GM12801 (cell line): ENCODE data around the gene WASL.

Experiments
- TF ChIP-seq, protein P1 (sequence below): IDR thresholded peaks from one replicate; pipeline ENCODE4 v1.5.1; 2011; ENCODE audit warnings: control low read depth; ENCODE audit not compliant: insufficient read length; ENCODE audit errors: extremely low read depth

Gene WASL

DNA sequence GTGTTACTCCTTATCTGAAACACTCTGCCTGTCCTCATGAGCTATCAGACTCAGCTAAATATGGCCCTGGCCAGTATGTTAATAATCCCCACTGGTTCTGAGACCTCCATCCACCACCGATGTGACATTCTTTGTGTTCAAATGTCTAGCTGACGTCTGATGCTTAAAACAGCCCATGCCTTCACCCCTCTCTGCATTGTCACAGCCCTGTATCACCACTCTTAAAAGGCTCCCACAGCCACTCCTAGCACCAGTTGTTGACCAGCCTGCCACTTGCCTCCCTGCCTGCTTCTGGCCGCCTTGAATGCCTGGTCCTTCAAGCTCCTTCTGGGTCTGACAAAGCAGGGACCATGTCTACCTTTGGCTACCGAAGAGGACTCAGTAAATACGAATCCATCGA is 93.2 kb downstream of the WASL start, which contains the start of gene LMOD2:
Gene LMOD2, plus strand, starts transcription at position 253 of the 400 bp plus-strand sequence. Its CDS starts 98 bp downstream, at position 351.
- TF ChIP-seq, protein P1, sequence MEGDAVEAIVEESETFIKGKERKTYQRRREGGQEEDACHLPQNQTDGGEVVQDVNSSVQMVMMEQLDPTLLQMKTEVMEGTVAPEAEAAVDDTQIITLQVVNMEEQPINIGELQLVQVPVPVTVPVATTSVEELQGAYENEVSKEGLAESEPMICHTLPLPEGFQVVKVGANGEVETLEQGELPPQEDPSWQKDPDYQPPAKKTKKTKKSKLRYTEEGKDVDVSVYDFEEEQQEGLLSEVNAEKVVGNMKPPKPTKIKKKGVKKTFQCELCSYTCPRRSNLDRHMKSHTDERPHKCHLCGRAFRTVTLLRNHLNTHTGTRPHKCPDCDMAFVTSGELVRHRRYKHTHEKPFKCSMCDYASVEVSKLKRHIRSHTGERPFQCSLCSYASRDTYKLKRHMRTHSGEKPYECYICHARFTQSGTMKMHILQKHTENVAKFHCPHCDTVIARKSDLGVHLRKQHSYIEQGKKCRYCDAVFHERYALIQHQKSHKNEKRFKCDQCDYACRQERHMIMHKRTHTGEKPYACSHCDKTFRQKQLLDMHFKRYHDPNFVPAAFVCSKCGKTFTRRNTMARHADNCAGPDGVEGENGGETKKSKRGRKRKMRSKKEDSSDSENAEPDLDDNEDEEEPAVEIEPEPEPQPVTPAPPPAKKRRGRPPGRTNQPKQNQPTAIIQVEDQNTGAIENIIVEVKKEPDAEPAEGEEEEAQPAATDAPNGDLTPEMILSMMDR: no peak

DNA sequence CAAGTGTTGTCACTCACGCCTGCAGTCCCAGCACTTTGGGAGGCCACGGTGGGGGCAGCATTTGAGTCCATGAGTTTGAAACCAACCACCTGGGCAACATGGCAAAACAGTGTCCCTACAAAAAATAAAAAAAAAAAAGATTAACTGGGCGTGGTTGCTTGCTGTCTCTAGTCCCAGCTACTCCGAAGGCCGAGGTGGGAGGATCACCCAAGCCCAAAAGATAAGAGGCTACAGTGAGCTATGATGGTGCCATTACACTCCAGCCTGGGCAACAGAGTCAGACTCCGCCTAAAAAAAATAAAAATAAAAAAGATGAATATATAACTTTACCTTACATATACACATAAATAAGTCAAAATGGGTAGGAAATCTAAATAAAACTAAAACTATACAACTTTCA is 95.6 kb downstream of the WASL start:
- TF ChIP-seq, protein P1: no peak

DNA sequence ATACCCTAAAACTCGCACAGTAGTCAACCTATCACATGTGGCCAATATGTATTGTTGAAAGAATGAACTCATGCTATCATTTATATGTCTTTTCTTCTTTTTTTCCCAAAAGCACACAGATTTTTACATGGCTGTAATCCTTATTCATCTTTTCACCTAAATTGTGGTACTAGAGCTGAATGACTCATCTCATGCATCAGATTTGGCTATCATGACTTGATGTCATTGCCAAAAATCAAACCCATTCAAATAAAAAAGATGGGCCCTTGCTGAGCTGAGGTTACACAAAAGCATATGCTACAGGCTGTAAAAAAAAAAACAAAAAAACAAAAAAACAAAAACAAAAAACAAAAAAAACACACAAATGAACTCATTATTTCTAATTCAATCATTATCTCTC is 96.4 kb downstream of the WASL start:
- TF ChIP-seq, protein P1: no peak

DNA sequence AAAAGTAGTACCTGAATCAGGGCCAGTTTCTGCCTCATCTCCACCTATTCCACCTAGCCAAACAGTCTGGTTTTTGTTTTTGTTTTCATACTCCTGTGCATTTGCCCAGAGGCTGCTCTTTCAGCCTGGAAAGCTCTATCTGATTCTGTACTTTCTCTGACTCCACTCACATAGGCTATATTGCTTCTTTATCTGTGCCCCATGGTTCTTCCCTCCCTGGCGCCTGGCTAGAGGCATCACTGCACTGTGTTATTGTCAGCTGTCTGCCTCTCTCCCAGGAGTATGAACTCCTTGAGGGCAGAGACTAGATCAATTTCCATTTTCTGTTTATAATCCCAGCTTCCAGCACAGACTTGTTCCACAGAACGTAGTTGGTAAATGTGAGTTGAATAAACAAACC is 98.2 kb downstream of the WASL start:
- TF ChIP-seq, protein P1: no peak

DNA sequence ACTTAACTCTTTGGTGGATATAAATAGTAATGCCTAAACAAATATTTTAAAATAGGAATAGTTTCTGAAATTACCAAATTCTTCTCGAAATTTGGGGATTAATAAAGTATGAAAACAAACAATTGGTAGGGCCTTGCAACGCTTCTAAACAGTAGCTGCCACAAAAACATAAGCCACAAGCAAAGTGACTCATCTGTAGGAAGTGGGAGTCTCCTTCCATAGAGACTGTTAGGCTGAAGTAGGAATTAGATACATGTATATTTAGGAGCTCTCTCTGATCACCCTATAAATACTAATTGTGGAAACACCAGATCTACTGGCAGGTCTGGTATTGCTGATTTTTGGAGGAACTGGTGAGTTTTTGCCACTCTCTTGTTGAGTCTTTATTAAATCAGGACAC is 98.8 kb downstream of the WASL start:
- TF ChIP-seq, protein P1: no peak

DNA sequence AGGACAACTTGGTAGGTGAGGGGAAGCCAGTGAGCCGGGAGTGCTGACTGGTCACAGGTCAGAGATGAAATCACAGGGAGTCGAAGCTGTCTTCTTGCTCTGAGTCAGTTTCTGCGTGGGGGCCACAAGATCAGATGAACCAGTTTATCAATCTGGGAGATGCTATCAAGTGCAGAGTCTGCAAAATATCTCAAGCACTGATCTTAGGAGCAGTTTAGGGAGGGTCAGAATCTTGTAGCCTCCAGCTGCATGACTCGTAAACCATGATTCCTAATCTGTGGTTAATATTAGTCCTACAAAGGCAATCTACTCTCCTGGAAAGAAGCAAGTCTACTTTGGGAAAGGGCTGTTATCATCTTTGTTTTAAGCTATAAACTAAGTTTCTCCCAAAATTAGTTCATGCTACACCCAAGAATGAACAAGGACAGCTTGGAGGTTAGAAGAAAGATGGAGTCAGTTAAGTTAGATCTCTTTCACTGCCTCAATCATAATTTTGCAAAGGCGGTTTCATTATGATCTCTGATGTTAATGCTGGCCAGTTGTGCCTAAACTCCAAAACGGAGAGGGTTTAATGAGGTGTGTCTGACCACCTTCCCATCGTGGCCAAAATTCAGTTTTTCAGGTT is 101.6 kb downstream of the WASL start:
- TF ChIP-seq, protein P1: no peak

DNA sequence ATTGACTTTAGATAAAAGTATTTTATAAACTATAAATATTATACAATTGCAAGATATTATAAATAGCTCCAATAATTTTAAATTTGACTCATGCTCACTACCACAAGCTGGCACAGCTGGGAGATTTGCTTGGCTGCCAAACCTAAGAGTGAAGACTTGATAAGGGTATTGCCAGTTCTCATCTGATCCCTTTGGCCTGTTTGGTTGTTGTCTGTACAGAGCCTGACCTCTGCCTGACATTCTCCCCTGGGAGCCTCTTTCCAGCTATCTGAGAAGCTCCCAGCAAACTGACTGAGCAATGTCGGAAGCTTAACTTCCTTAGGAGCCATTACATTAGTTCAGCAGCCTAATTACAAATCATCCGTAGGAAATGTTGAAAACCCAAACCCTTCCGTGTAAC is 103.3 kb downstream of the WASL start:
- TF ChIP-seq, protein P1: no peak
